HCT116 (cell line): ENCODE results near the gene SEPTIN11. TPM values are rescaled to one million over a fixed set of nuclear protein-coding genes. Genes with fewer than 3 reads are reported as not detected.

ENCODE experiments used
- ATAC-seq: fragments of 200-7000 bp; cut with Tn5 transposase; 2 replicates; pipeline ENCODE4 v1.9.1; 2020; ENCODE audit warnings: mild to moderate bottlenecking, moderate library complexity
- BruUV-seq: library from RNA; stranded (reverse); fragments of 400-500 nt; replicated peaks from 2 replicates; lab custom pipeline; 2021; lab: Mats Ljungman, UMichigan
- CTCF ChIA-PET: fragments of 300-600 bp; sonication (Branson Sonifier 250); formaldehyde crosslinking; loops from one replicate; lab custom pipeline; 2021; ENCODE audit warnings: antibody characterized with exemption; lab: Charles Lee
- POLR2A ChIA-PET: fragments of 300-600, 350-600 bp; sonication (Branson Sonifier 250); formaldehyde crosslinking; loops from one replicate; lab custom pipeline; 2021; ENCODE audit warnings: antibody characterized with exemption; lab: Charles Lee
- RAD21 ChIA-PET, 2 experiments: fragments of 300-600 bp; sonication (Branson Sonifier 250); formaldehyde crosslinking; loops; one replicate each; lab custom pipeline; 2023; ENCODE audit warnings: low total read pairs in 2 of 2; ENCODE audit not compliant: uncharacterized antibody in 2 of 2, unreplicated experiment in 2 of 2, low non-redundant PET in 1 of 2; lab: Charles Lee
- DNase-seq: peaks from one replicate; pipeline ENCODE4 v3.0.0-alpha.2; 2010; ENCODE audit warnings: low read depth, low spot score
- H2AFZ ChIP-seq: fragments of 200-600 bp; shearing (Covaris generic), sonication (generic); 2 replicates; pipeline ENCODE4 v1.6.1; 2017; ENCODE audit warnings: low read depth, mixed run types, mixed read lengths, antibody characterized with exemption, low read length; ENCODE audit not compliant: poor library complexity, severe bottlenecking
- H3K27ac ChIP-seq: 2 replicates; pipeline ENCODE4 v1.5.1; 2012; ENCODE audit warnings: low read depth, low read length
- H3K27me3 ChIP-seq: fragments of 200-600 bp; sonication (generic); 2 replicates; pipeline ENCODE4 v1.6.1; 2016; ENCODE audit warnings: mixed run types, low read length, mixed read lengths; ENCODE audit not compliant: insufficient read depth
- H3K36me3 ChIP-seq, 2 experiments: fragments of 200-500 bp in 1 of 2; fragments of 200-600 bp in 1 of 2; sonication (Bioruptor generic) in 1 of 2; sonication (generic) in 1 of 2; 2 replicates each; pipeline versions ENCODE4 v1.5.1 to v1.6.1; 2014 to 2016; ENCODE audit warnings: low read length in 2 of 2, inconsistent platforms in 1 of 2, mixed read lengths in 1 of 2, mixed run types in 1 of 2; ENCODE audit not compliant: insufficient read depth in 2 of 2, control insufficient read depth in 1 of 2
- H3K4me1 ChIP-seq, 2 experiments: fragments of 200-600 bp in 1 of 2; sonication (generic) in 1 of 2; 2 replicates each; pipeline versions ENCODE4 v1.5.1 to v1.6.1; 2012 to 2017; ENCODE audit warnings: low read length in 2 of 2, inconsistent platforms in 1 of 2, mild to moderate bottlenecking in 1 of 2, mixed read lengths in 1 of 2, mixed run types in 1 of 2, moderate library complexity in 1 of 2; ENCODE audit not compliant: insufficient read depth in 2 of 2, control insufficient read depth in 1 of 2
- H3K4me2 ChIP-seq: fragments of 200-600 bp; sonication (generic); 2 replicates; pipeline ENCODE4 v1.6.1; 2017; ENCODE audit warnings: mixed run types, low read length, mixed read lengths
- H3K4me3 ChIP-seq, 2 experiments: fragments of 200-600 bp in 1 of 2; sonication (generic) in 1 of 2; replicated peaks in 1 of 2; 2 replicates each; pipeline ENCODE4 v1.5.1; 2011 to 2016; ENCODE audit warnings: low read length in 2 of 2, control low read depth in 1 of 2, low read depth in 1 of 2, mild to moderate bottlenecking in 1 of 2, mixed read lengths in 1 of 2, mixed run types in 1 of 2
- H3K79me2 ChIP-seq: fragments of 200-600 bp; sonication (generic); 2 replicates; pipeline ENCODE4 v1.6.1; 2017; ENCODE audit warnings: mild to moderate bottlenecking, mixed run types, low read length, moderate library complexity, mixed read lengths; ENCODE audit not compliant: insufficient read depth
- H3K9ac ChIP-seq: fragments of 200-600 bp; sonication (generic); 2 replicates; pipeline ENCODE4 v1.6.1; 2016; ENCODE audit warnings: low read length, mixed read lengths
- H3K9me2 ChIP-seq: fragments of 200-600 bp; sonication (generic), shearing (Covaris generic); 2 replicates; pipeline ENCODE4 v1.6.1; 2017; ENCODE audit warnings: mixed run types, mild to moderate bottlenecking, moderate library complexity; ENCODE audit not compliant: insufficient read depth
- H3K9me3 ChIP-seq, 2 experiments: fragments of 200-500 bp in 1 of 2; fragments of 200-600 bp in 1 of 2; sonication (Bioruptor generic) in 1 of 2; sonication (generic) in 1 of 2; 2 replicates each; pipeline ENCODE4 v1.6.1; 2014 to 2017; ENCODE audit warnings: low read length in 2 of 2, mixed read lengths in 2 of 2, inconsistent platforms in 1 of 2, low read depth in 1 of 2, mild to moderate bottlenecking in 1 of 2, mixed run types in 1 of 2, moderate library complexity in 1 of 2; ENCODE audit not compliant: control insufficient read depth in 1 of 2, insufficient read depth in 1 of 2
- H4K20me1 ChIP-seq: fragments of 200-600 bp; sonication (generic), shearing (Covaris generic); 2 replicates; pipeline ENCODE4 v1.6.1; 2017; ENCODE audit warnings: mixed run types, mild to moderate bottlenecking, moderate library complexity; ENCODE audit not compliant: insufficient read depth
- ATF3 ChIP-seq: IDR thresholded peaks from 2 replicates; pipeline ENCODE4 v1.6.1; 2012
- CBX3 ChIP-seq: IDR thresholded peaks from 2 replicates; pipeline ENCODE4 v1.6.1; 2012; ENCODE audit warnings: low read depth
- CEBPB ChIP-seq: IDR thresholded peaks from 2 replicates; pipeline ENCODE4 v1.6.1; 2012; ENCODE audit warnings: low read depth
- CTCF ChIP-seq, 3 experiments: fragments of 200-600 bp in 1 of 3; sonication (generic) in 1 of 3; IDR thresholded peaks in 2 of 3; conservative IDR thresholded peaks in 1 of 3; 2 replicates each; pipeline ENCODE4 v1.5.1; 2012 to 2017; ENCODE audit warnings: low read depth in 2 of 3, low read length in 2 of 3, antibody characterized with exemption in 1 of 3, borderline replicate concordance in 1 of 3, control low read depth in 1 of 3, mild to moderate bottlenecking in 1 of 3, mixed read lengths in 1 of 3, mixed run types in 1 of 3, moderate library complexity in 1 of 3; ENCODE audit not compliant: insufficient read depth in 1 of 3
- EGR1 ChIP-seq: IDR thresholded peaks from 2 replicates; pipeline ENCODE4 v1.6.1; 2012; ENCODE audit warnings: low read depth
- FOSL1 ChIP-seq: IDR thresholded peaks from 2 replicates; pipeline ENCODE4 v1.6.1; 2012; ENCODE audit warnings: low read depth
- JUND ChIP-seq: IDR thresholded peaks from 2 replicates; pipeline ENCODE4 v1.6.1; 2012
- MAX ChIP-seq: IDR thresholded peaks from 2 replicates; pipeline ENCODE4 v1.6.1; 2012
- POLR2AphosphoS5 ChIP-seq: IDR thresholded peaks from 2 replicates; pipeline ENCODE4 v1.6.1; 2011; ENCODE audit warnings: mild to moderate bottlenecking, low read depth, low read length, moderate library complexity
- SIN3A ChIP-seq: IDR thresholded peaks from 2 replicates; pipeline ENCODE4 v1.6.1; 2012; ENCODE audit warnings: low read depth
- SP1 ChIP-seq: IDR thresholded peaks from 2 replicates; pipeline ENCODE4 v1.6.1; 2012; ENCODE audit warnings: low read depth
- SRF ChIP-seq: IDR thresholded peaks from 2 replicates; pipeline ENCODE4 v1.6.1; 2012; ENCODE audit warnings: low read depth
- YY1 ChIP-seq: IDR thresholded peaks from 2 replicates; pipeline ENCODE4 v1.6.1; 2011; ENCODE audit warnings: low read length, low read depth, moderate library complexity, mild to moderate bottlenecking; ENCODE audit not compliant: insufficient replicate concordance; ENCODE audit errors: extremely low read depth
- ZBTB33 ChIP-seq: IDR thresholded peaks from 2 replicates; pipeline ENCODE4 v1.6.1; 2011; ENCODE audit warnings: mild to moderate bottlenecking, low read length, moderate library complexity; ENCODE audit not compliant: insufficient replicate concordance; ENCODE audit errors: extremely low read depth
- ZFX ChIP-seq: fragments of 450-650 bp; IDR thresholded peaks from 2 replicates; pipeline ENCODE4 v1.6.1; 2017
- intact Hi-C: fragments of 100-400 bp; cut with micrococcal nuclease; formaldehyde crosslinking; loops from 2 replicates; pipeline ENCODE4 v1.10.0; 2022
- total RNA-seq: library from RNA; stranded (reverse); gene quantifications from one replicate; pipeline ENCODE4 v1.2.1, GENCODE V29; 2021; ENCODE audit not compliant: unreplicated experiment

SEPTIN11 gene
- total RNA-seq, 1 experiment from 2014 or later, result 94.4 TPM

GRCh38 chr4:76939184-76939583, 10.4 kb upstream of the SEPTIN11 start:
- ChIA-PET RAD21 (no interaction called here), POLR2A (interaction anchor here (0.5 kb wide), 1 partner anchor 9 kb away, joined by 3 read pairs; no protein-coding TSS in a partner anchor), CTCF (no interaction called here)
- ATAC-seq (no peak), DNase-seq (no peak)
- H3K4me3 ChIP-seq, result no peak overlapping the region
- no peak overlapping the region for H2AFZ ChIP-seq
- H3K27ac ChIP-seq, result no peak overlapping the region
- peaks cover 3% of the 10 kb centered on the region; the same call in 1 of the 2 replicates for H3K9me2 ChIP-seq
- no peaks in the 10 kb centered on the region for H3K27me3 ChIP-seq
- H3K9me3 ChIP-seq, result peaks cover 0 to 6% of the 10 kb centered on the region in 2 experiments; a peak in 1 of 4 replicates
- no peaks in the 10 kb centered on the region for H3K4me1 ChIP-seq
- BruUV-seq, result no TSS peak
- H3K4me2 ChIP-seq, result no peak overlapping the region
- H3K9ac ChIP-seq, result no peak overlapping the region
- intact Hi-C loops, result no loop called here
- H3K36me3 ChIP-seq, result no peaks in the 10 kb centered on the region
- TF ChIP-seq SP1, result no peak
- no peak for TF ChIP-seq CBX3
- TF ChIP-seq JUND, result no peak
- no peak for TF ChIP-seq EGR1
- TF ChIP-seq SIN3A, result no peak
- no peak for TF ChIP-seq ATF3
- TF ChIP-seq CTCF (IDR thresholded peaks at IDR 0.05 in 2 of 3, conservative IDR thresholded peaks at IDR 0.05 in 1 of 3; ENCODE audit: borderline replicate concordance in 1 of 3, insufficient read depth in 1 of 3, low read depth in 2 of 3, low read length in 2 of 3), result no peak
- TF ChIP-seq YY1, result no peak
- no peaks in the 10 kb centered on the region for H4K20me1 ChIP-seq
- no peaks in the 10 kb centered on the region for H3K79me2 ChIP-seq

- DNase-seq (no peak), ATAC-seq (no peak)
- no peaks in the 10 kb centered on the region for H3K36me3 ChIP-seq
- no peak overlapping the region for H3K4me2 ChIP-seq
- CTCF ChIA-PET, result no interaction called here
- H3K9me2 ChIP-seq, result no peaks in the 10 kb centered on the region
- H3K9ac ChIP-seq, result no peak overlapping the region
- H3K27ac ChIP-seq, result no peak overlapping the region
- RAD21 ChIA-PET, result no interaction called here
- intact Hi-C loops, result loop anchor here (10.0 kb wide), 1 partner anchor 158 kb away; no protein-coding TSS in a partner anchor
- POLR2A ChIA-PET, result no interaction called here
- peaks cover 6% of the 10 kb centered on the region for H3K79me2 ChIP-seq
- no peak overlapping the region for H2AFZ ChIP-seq
- H3K4me1 ChIP-seq, result peaks cover under 1 to 3% of the 10 kb centered on the region in 2 experiments; a peak in 3 of 4 replicates
- H4K20me1 ChIP-seq, result no peaks in the 10 kb centered on the region
- no peaks in the 10 kb centered on the region for H3K9me3 ChIP-seq
- BruUV-seq, result no TSS peak
- no peak overlapping the region for H3K4me3 ChIP-seq
- no peaks in the 10 kb centered on the region for H3K27me3 ChIP-seq
- no peak for TF ChIP-seq YY1
- TF ChIP-seq CEBPB, result no peak
- TF ChIP-seq MAX, result no peak
- TF ChIP-seq SIN3A, result no peak
- TF ChIP-seq ZFX, result no peak
- no peak for TF ChIP-seq FOSL1
- no peak for TF ChIP-seq SP1
- no peak for TF ChIP-seq JUND
- TF ChIP-seq POLR2AphosphoS5, result no peak
- TF ChIP-seq SRF, result no peak
- TF ChIP-seq ZBTB33, result no peak
Observed at GRCh38 chr4:76943129-76943620, 6.4 kb upstream of the SEPTIN11 start.
